ENCODE data around the gene RGMB. TPM values are rescaled to one million over a fixed set of nuclear protein-coding genes. Genes with fewer than 3 reads are reported as not detected.

The RGMB gene
- total and polyA plus RNA-seq, 2 of the 13 experiments (the other 11 are each of a cell fraction or from before 2014, with no cell fraction given), result 3.0 to 3.8 TPM

GRCh38 chr5:98773214-98773463 lies 324 bp upstream of the RGMB start (continued):
- TF ChIP-seq AHDC1 (CRISPR knock-in tag; IDR thresholded peaks at IDR 0.05; ENCODE audit: borderline replicate concordance) (peak; percentile 38; the same call in 1 of the 2 replicates), SIX4 (CRISPR knock-in tag; IDR thresholded peaks at IDR 0.05) (peak; percentile 95), ZNF407 (CRISPR knock-in tag; IDR thresholded peaks at IDR 0.05; ENCODE audit: not compliant biosample characterization) (peak; percentile 33), DDIT3 (CRISPR knock-in tag; IDR thresholded peaks at IDR 0.05) (no peak), RARA (CRISPR knock-in tag; IDR thresholded peaks at IDR 0.05) (peak; percentile 46), DBP (CRISPR knock-in tag; IDR thresholded peaks at IDR 0.05; ENCODE audit: not compliant biosample characterization) (no peak), PRDM15 (CRISPR knock-in tag; IDR thresholded peaks at IDR 0.05) (peak; percentile 19; the same call in 1 of the 2 replicates), ZFX (CRISPR knock-in tag; IDR thresholded peaks at IDR 0.05; ENCODE audit: low read depth) (no peak), ZNF550 (CRISPR knock-in tag; IDR thresholded peaks at IDR 0.05; ENCODE audit: borderline replicate concordance) (no peak)

Measured in HepG2 (cell line).